ENCODE data around the gene PRKN.

The PRKN gene

GRCh38 chr6:162229093-162229492 lies 498.5 kb downstream of the PRKN start:
- no peak for TF ChIP-seq CTCF (IDR thresholded peaks at IDR 0.05)

GRCh38 chr6:162226803-162227202 lies 500.8 kb downstream of the PRKN start:
- TF ChIP-seq CTCF (IDR thresholded peaks at IDR 0.05), result no peak

GRCh38 chr6:162222521-162222920 lies 505.0 kb downstream of the PRKN start:
- no peak for TF ChIP-seq CTCF (IDR thresholded peaks at IDR 0.05)

GRCh38 chr6:162220876-162221275 lies 506.7 kb downstream of the PRKN start:
- TF ChIP-seq CTCF (IDR thresholded peaks at IDR 0.05), result no peak

- no peak for TF ChIP-seq CTCF (IDR thresholded peaks at IDR 0.05)
Measured at GRCh38 chr6:162219266-162219665, 508.3 kb downstream of the PRKN start.

GRCh38 chr6:162217811-162218493 lies 509.6 kb downstream of the PRKN start:
- no peak for TF ChIP-seq CTCF (IDR thresholded peaks at IDR 0.05)

GRCh38 chr6:162217058-162217457 lies 510.5 kb downstream of the PRKN start:
- no peak for TF ChIP-seq CTCF (IDR thresholded peaks at IDR 0.05)

GRCh38 chr6:162211777-162212176 lies 515.8 kb downstream of the PRKN start:
- TF ChIP-seq CTCF (IDR thresholded peaks at IDR 0.05), result no peak

Data from LNCAP (cell line).